Right lobe of liver (tissue), 4 donors: ENCODE measurements around the gene PTPN4.

Experiments used
- CTCF ChIP-seq, 4 donors: fragments of 200-600 bp in 3 of 4; fragments of 450-650 bp in 1 of 4; IDR thresholded peaks; one replicate each; pipeline versions ENCODE4 v1.5.1 to v1.8.0; 2016 to 2022; ENCODE audit warnings: antibody characterized with exemption in 4 of 4, mild to moderate bottlenecking in 2 of 4
- POLR2A ChIP-seq: fragments of 450-650 bp; IDR thresholded peaks from one replicate; pipeline ENCODE4 v1.6.1; 2017; ENCODE audit warnings: antibody characterized with exemption, mild to moderate bottlenecking
- donor health status: DM: no; HTN: no; CAD: no.
- donor health status: DM: no; HTN: no; CAD: no.
- donor health status: DM: no; HTN: yes; CAD: no.

- TF ChIP-seq CTCF (IDR thresholded peaks at IDR 0.05): no peak
- no peak for TF ChIP-seq POLR2A
Measured at GRCh38 chr2:119879502-119879901, 119.8 kb downstream of the PTPN4 start.
